Esophagus muscularis mucosa (tissue), 3 donors: ENCODE data around the gene TMEM119.

Source experiments
- CTCF ChIP-seq, 3 experiments: fragments of 200-600 bp in 2 of 3; fragments of 450-650 bp in 1 of 3; sonication (generic) in 2 of 3; IDR thresholded peaks; one replicate each; pipeline ENCODE4 v1.5.1; 2017 to 2019; ENCODE audit warnings: antibody characterized with exemption in 3 of 3, mild to moderate bottlenecking in 2 of 3, moderate library complexity in 1 of 3
- EP300 ChIP-seq: sonication (generic); formaldehyde crosslinking; IDR thresholded peaks from one replicate; pipeline ENCODE4 v1.6.1; 2017; ENCODE audit warnings: antibody characterized with exemption

GRCh38 chr12:108566452-108566851 is 31.4 kb downstream of the TMEM119 start:
- TF ChIP-seq CTCF (IDR thresholded peaks at IDR 0.05) (no peak), EP300 (no peak)
